Right renal cortex interstitium (tissue), 3 donors: ENCODE results near the gene SLC2A6. TPM values are rescaled to one million over a fixed set of nuclear protein-coding genes. Genes with fewer than 3 reads are reported as not detected.

Experiments used
- DNase-seq, 3 donors: peaks; one replicate each; pipeline ENCODE4 v3.0.0-alpha.2; 2013; ENCODE audit warnings: low read depth in 3 of 3, low spot score in 2 of 3
- polyA plus RNA-seq, 3 donors: library from polyadenylated mRNA; unstranded; fragments of 120-200 nt; gene quantifications; one replicate each; pipeline ENCODE4 v1.2.1, GENCODE V29; 2013; ENCODE audit not compliant: insufficient read length in 3 of 3

The SLC2A6 gene
- polyA plus RNA-seq, 3 donors: 0.82 to 1.4 (median 1.0) TPM

GRCh38 chr9:133443248-133443647 lies 35.7 kb downstream of the SLC2A6 start:
- DNase-seq: no peak

DNA sequence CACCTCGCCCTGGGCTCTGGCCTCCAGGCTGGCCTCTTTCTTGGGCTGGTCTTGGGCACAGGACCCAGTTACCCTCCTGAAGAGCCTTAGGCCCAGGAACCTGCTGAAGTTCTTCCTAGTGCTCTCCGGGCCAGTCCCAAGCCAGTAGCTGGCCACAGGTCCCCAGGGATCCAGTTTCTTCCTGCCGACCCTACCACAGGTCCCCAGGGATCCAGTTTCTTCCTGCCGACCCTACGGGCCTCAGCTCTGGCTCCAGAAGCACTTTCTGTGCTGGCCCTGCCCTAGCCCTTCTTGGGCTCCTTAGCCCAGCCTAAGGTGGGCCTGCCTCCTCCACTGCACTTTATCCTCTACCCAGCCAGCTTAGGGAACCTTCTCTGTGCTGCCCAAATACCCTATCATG lies 37.3 kb downstream of the SLC2A6 start:
- DNase-seq: no peak

- no peak for DNase-seq
Measured at GRCh38 chr9:133440874-133441273, 38.0 kb downstream of the SLC2A6 start.

GRCh38 chr9:133439337-133439736 lies 39.6 kb downstream of the SLC2A6 start:
- DNase-seq: no peak

GRCh38 chr9:133437753-133438531 lies 41.0 kb downstream of the SLC2A6 start:
- DNase-seq: no peak

GRCh38 chr9:133436681-133437080 lies 42.2 kb downstream of the SLC2A6 start:
- no peak for DNase-seq

DNA sequence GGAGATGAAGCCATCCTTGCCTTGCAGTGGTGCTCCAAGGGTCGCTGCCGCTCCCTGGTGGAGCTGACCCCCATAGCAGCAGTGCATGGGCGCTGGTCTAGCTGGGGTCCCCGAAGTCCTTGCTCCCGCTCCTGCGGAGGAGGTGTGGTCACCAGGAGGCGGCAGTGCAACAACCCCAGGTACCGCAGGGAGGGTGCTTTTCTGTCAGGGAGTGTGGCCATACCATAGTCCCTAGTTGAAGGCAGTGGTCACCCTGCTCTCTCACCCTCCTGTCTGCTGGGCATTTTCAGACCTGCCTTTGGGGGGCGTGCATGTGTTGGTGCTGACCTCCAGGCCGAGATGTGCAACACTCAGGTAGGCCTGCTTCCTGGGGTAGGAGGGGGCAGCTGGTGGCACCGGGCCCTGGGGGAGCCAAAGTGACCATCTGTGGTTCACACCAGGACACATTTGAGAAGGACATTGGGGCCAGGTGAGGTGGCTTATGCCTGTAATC lies 45.5 kb downstream of the SLC2A6 start:
- DNase-seq: no peak

GRCh38 chr9:133430244-133430643 lies 48.7 kb downstream of the SLC2A6 start:
- no peak for DNase-seq

DNA sequence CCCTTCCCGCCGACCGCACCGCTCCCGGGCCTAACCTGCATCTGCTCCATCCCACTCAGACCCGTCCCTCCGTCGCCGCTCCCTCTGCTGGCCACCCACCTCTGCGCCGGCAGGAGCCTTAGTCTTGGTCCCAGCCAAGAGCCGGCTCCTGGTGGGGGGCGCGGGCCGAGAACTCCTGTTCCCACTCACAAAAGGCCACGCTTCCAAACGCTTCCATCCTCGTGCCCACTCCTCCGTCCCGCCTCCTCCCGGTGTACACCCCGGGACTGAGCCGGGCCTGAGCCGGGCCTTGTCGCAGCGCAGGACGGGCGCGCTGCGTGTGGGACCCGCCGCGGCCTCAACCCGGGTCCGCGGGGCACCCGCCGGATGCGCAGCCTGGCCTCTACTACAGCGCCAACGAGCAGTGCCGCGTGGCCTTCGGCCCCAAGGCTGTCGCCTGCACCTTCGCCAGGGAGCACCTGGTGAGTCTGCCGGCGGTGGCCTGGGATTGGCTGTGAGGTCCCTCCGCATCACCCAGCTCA lies 49.2 kb downstream of the SLC2A6 start:
- no peak for DNase-seq

- DNase-seq: no peak
Measured at GRCh38 chr9:133429214-133429613, 49.7 kb downstream of the SLC2A6 start.

DNA sequence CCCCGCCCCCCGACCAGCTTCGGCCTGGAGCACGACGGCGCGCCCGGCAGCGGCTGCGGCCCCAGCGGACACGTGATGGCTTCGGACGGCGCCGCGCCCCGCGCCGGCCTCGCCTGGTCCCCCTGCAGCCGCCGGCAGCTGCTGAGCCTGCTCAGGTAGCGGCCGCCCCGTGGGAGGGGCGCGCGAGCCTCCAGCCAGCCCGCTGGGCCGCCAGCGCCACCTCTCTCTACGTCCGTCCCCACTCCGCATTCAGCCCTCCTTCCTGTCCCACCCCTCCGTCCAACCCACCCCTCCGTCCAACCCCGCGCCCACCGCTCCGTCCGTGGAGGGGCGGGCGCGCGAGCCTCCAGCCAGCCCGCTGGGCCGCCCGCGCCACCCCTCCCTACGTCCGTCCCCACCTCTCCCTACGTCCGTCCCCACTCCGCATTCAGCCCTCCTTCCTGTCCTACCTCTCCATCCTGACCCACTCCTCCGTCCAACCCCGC lies 50.2 kb downstream of the SLC2A6 start:
- DNase-seq: no peak

DNA sequence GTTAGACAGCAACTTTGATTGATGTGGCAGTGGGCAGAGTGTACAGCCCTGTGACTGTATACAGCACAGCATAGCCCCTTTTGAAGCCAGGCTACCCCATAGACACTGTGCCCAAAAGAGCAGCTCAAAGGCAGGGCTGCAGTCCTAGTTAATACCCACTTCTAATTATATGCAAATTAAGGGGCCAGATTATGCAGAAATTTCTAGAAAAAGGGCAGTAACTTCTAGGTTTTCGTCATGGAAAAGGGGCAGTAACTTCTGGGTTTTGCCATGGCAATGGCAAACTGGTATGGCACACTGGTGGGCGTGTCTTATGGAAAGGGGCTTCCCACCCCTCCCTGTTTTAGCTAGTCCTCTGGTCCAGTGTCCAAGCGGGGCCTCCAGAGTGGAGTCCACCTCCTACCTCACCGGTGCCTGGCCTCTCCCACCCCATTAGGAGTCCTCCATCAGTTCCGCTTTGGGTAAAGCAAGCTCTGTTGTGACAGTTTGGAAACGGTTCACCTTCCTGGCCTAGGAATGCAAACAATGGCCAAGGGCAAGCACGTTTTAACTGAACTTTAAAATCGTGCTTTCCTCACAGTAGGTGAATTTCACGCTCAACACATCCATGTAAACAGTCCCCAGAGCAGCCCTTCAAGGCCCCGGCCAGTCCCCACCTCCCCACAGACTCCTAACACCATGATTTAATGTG lies 51.1 kb downstream of the SLC2A6 start:
- DNase-seq: no peak

GRCh38 chr9:133426011-133426410 lies 52.9 kb downstream of the SLC2A6 start:
- no peak for DNase-seq

GRCh38 chr9:133425049-133425632 lies 53.8 kb downstream of the SLC2A6 start:
- no peak for DNase-seq

GRCh38 chr9:133424187-133424586 lies 54.7 kb downstream of the SLC2A6 start:
- DNase-seq: no peak

- no peak for DNase-seq
Measured at GRCh38 chr9:133423216-133423615, 55.7 kb downstream of the SLC2A6 start.

- DNase-seq: no peak
Measured at GRCh38 chr9:133421615-133422542, 57.0 kb downstream of the SLC2A6 start, which contains the start of gene ADAMTS13. Gene ADAMTS13, plus strand, starts transcription at chr9:133422367. Its CDS starts 77 bp downstream, at chr9:133422444.
